Esophagus muscularis mucosa (tissue), 4 donors: ENCODE results near the gene FMC1.
A peak's percentile ranks its signal among the peaks of the same experiment; 100 is the strongest.

Experiments
- CTCF ChIP-seq, 3 experiments: fragments of 200-600 bp in 2 of 3; fragments of 450-650 bp in 1 of 3; sonication (generic) in 2 of 3; IDR thresholded peaks; one replicate each; pipeline ENCODE4 v1.5.1; 2017 to 2019; ENCODE audit warnings: antibody characterized with exemption in 3 of 3, mild to moderate bottlenecking in 2 of 3, moderate library complexity in 1 of 3
- EP300 ChIP-seq: sonication (generic); formaldehyde crosslinking; IDR thresholded peaks from one replicate; pipeline ENCODE4 v1.6.1; 2017; ENCODE audit warnings: antibody characterized with exemption
- POLR2A ChIP-seq: fragments of 450-650 bp; IDR thresholded peaks from one replicate; pipeline ENCODE4 v1.6.1; 2017; ENCODE audit warnings: antibody characterized with exemption, moderate library complexity, mild to moderate bottlenecking, low read depth
- POLR2AphosphoS5 ChIP-seq, 2 donors: sonication (generic); formaldehyde crosslinking; IDR thresholded peaks; one replicate each; pipeline ENCODE4 v1.6.1; 2017; ENCODE audit warnings: antibody characterized with exemption in 2 of 2

GRCh38 chr7:139340037-139340807 is 915 bp upstream of the FMC1 start:
- TF ChIP-seq CTCF (IDR thresholded peaks at IDR 0.05), result peak; percentile 74 to 83 (median 82)
- TF ChIP-seq POLR2A, result no peak
- TF ChIP-seq POLR2AphosphoS5 (IDR thresholded peaks at IDR 0.05), result peak; percentile 94 to 97
- no peak for TF ChIP-seq EP300
